ENCODE measurements around the gene FRMD5.

DNA sequence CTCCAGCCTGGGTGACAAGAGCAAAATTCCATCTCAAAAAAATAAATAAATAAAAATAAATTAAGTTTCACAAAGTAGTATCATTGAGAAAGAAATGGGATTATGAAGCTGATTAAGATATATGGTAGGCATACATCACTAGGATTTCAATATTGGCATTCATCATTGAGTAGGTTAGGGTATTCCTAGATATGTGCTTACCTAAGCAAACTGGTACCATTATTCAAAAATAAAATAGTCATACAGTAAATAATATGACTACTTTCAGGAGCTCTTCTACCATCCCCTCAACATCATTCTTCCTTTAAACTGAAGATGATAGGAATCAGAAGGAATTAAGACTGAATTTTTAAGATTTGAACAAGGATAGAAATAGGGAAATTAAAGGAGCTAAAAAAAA is 66.6 kb downstream of the FRMD5 start:
- TF ChIP-seq POLR2A (IDR thresholded peaks at IDR 0.05) (no peak), CTCF (IDR thresholded peaks at IDR 0.05) (no peak)
